ENCODE data around the gene BTLA.
"Not testable (repeated sequence)": the region's sequence is repeated elsewhere in the genome, so short reads cannot be mapped to it uniquely, and the experiment has no call there.

BTLA gene

DNA sequence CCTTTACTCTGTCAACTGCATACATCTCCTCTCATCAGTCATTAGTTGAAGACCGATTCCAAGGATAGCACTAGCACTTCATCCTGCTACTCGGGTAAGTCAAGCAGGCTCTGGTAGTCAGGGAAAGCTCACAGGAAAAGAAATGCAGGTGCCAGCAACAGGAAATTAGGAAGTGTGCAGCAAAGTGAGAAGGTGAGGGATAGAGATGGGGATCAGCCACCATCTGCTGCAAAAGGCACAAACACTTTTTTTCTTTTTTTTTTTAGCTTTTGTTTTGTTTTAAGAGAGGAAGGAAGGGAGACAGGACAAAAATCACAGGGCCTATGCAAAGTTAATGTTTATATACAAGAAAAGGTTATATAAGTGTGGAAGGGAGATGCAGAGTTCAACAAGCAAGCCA lies 9.0 kb upstream of the BTLA start:
- no peak overlapping the region for H3K9ac ChIP-seq (ENCODE audit: low read depth, low read length)
- no peaks in the 10 kb centered on the region for H3K9me3 ChIP-seq (replicated peaks; ENCODE audit: low read length)
- H3K4me3 ChIP-seq (ENCODE audit: low read length) = no peak overlapping the region
- no peaks in the 10 kb centered on the region for H3K4me1 ChIP-seq (ENCODE audit: control insufficient read depth, insufficient read depth, low read length)
- H3K4me2 ChIP-seq (ENCODE audit: low read length) = no peak overlapping the region
- no peaks in the 10 kb centered on the region for H3K27me3 ChIP-seq (ENCODE audit: control insufficient read depth, insufficient read depth, low read length)
- no peaks in the 10 kb centered on the region for H3K36me3 ChIP-seq (ENCODE audit: insufficient read depth, low read length)

DNA sequence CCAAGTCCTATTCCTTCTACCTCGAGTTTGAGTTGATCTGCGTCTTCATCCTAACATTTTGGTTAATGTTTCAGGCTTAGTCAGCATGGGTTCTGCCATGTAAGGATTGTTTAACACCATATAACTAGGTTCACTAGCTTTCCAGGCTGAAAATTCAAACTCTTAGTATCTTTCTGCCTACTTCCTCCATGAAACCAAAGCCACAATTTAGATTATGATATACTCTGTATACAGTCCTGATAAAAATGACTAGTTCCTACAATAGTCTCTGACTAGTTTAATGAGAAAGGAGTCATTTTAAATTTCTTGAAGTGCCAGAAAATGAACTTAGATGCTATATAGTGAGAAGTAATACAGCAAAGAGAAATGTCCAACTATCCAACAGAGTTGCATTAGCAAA lies 6.6 kb upstream of the BTLA start:
- H3K4me3 ChIP-seq (ENCODE audit: low read length) = no peak overlapping the region
- H3K4me1 ChIP-seq (ENCODE audit: control insufficient read depth, insufficient read depth, low read length) = no peaks in the 10 kb centered on the region
- no peaks in the 10 kb centered on the region for H3K36me3 ChIP-seq (ENCODE audit: insufficient read depth, low read length)
- no peak overlapping the region for H3K4me2 ChIP-seq (ENCODE audit: low read length)
- H3K9me3 ChIP-seq (replicated peaks; ENCODE audit: low read length) = no peaks in the 10 kb centered on the region
- no peaks in the 10 kb centered on the region for H3K27me3 ChIP-seq (ENCODE audit: control insufficient read depth, insufficient read depth, low read length)
- no peak overlapping the region for H3K9ac ChIP-seq (ENCODE audit: low read depth, low read length)

GRCh38 chr3:112504123-112504522 lies 4.9 kb upstream of the BTLA start:
- Histone ChIP-seq H3K4me3 (ENCODE audit: low read length) (no peak overlapping the region), H3K27me3 (ENCODE audit: control insufficient read depth, insufficient read depth, low read length) (no peaks in the 10 kb centered on the region), H3K9ac (ENCODE audit: low read depth, low read length) (no peak overlapping the region), H3K4me2 (ENCODE audit: low read length) (no peak overlapping the region), H3K36me3 (ENCODE audit: insufficient read depth, low read length) (no peaks in the 10 kb centered on the region), H3K4me1 (ENCODE audit: control insufficient read depth, insufficient read depth, low read length) (no peaks in the 10 kb centered on the region), H3K9me3 (replicated peaks; ENCODE audit: low read length) (no peaks in the 10 kb centered on the region)

GRCh38 chr3:112503304-112503972 lies 4.2 kb upstream of the BTLA start:
- Histone ChIP-seq H3K4me2 (ENCODE audit: low read length) (no peak overlapping the region), H3K4me3 (ENCODE audit: low read length) (no peak overlapping the region), H3K4me1 (ENCODE audit: control insufficient read depth, insufficient read depth, low read length) (no peaks in the 10 kb centered on the region), H3K27me3 (ENCODE audit: control insufficient read depth, insufficient read depth, low read length) (no peaks in the 10 kb centered on the region), H3K9ac (ENCODE audit: low read depth, low read length) (no peak overlapping the region), H3K9me3 (replicated peaks; ENCODE audit: low read length) (no peaks in the 10 kb centered on the region), H3K36me3 (ENCODE audit: insufficient read depth, low read length) (no peaks in the 10 kb centered on the region)

- Histone ChIP-seq H3K36me3 (ENCODE audit: insufficient read depth, low read length) (no peaks in the 10 kb centered on the region), H3K27me3 (ENCODE audit: control insufficient read depth, insufficient read depth, low read length) (no peaks in the 10 kb centered on the region), H3K9me3 (replicated peaks; ENCODE audit: low read length) (no peaks in the 10 kb centered on the region), H3K9ac (ENCODE audit: low read depth, low read length) (no peak overlapping the region), H3K4me1 (ENCODE audit: control insufficient read depth, insufficient read depth, low read length) (no peaks in the 10 kb centered on the region), H3K4me3 (ENCODE audit: low read length) (no peak overlapping the region), H3K4me2 (ENCODE audit: low read length) (no peak overlapping the region)
Measured at GRCh38 chr3:112500621-112501020, 1.3 kb upstream of the BTLA start.

- Histone ChIP-seq H3K36me3 (ENCODE audit: insufficient read depth, low read length) (no peaks in the 10 kb centered on the region), H3K4me3 (ENCODE audit: low read length) (no peak overlapping the region), H3K9me3 (replicated peaks; ENCODE audit: low read length) (no peaks in the 10 kb centered on the region), H3K4me2 (ENCODE audit: low read length) (no peak overlapping the region), H3K4me1 (ENCODE audit: control insufficient read depth, insufficient read depth, low read length) (no peaks in the 10 kb centered on the region), H3K27me3 (ENCODE audit: control insufficient read depth, insufficient read depth, low read length) (no peaks in the 10 kb centered on the region), H3K9ac (ENCODE audit: low read depth, low read length) (no peak overlapping the region)
Measured at GRCh38 chr3:112497897-112498548, 1.2 kb downstream of the BTLA start.

DNA sequence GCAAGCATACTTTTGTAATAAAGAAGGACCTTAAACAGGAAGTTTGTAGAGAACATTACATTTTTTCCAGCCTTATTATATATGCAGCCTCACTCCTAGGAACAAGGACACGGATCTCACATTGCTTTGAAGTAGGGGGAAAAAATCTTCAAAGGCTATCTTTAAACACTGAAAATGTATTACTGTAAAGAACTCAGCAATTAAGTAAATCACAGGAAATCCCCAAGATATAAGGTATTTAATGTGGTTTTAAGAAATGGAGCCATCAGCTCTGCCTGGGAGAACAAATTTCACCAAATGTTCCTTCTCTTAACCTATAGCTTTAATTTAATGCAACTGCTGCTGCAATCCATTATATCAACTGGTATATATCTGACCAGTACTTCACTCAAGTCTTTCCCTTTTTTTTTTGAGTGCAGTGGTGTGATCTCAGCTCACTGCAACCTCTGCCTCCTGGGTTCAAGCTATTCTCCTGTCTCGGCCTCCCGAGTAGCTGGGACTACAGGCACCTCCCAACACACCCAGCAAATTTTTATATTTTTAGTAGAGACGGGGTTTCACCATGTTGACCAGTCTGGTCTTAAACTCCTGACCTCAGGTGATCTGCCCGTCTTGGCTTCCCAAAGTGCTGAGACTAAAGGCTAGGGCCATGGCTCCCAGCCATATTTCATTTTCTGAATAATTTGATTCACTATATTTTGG lies 2.8 kb downstream of the BTLA start:
- Histone ChIP-seq H3K27me3 (ENCODE audit: control insufficient read depth, insufficient read depth, low read length) (no peaks in the 10 kb centered on the region), H3K9me3 (replicated peaks; ENCODE audit: low read length) (no peaks in the 10 kb centered on the region), H3K4me3 (ENCODE audit: low read length) (no peak overlapping the region), H3K4me2 (ENCODE audit: low read length) (no peak overlapping the region), H3K36me3 (ENCODE audit: insufficient read depth, low read length) (no peaks in the 10 kb centered on the region), H3K9ac (ENCODE audit: low read depth, low read length) (no peak overlapping the region), H3K4me1 (ENCODE audit: control insufficient read depth, insufficient read depth, low read length) (no peaks in the 10 kb centered on the region)

DNA sequence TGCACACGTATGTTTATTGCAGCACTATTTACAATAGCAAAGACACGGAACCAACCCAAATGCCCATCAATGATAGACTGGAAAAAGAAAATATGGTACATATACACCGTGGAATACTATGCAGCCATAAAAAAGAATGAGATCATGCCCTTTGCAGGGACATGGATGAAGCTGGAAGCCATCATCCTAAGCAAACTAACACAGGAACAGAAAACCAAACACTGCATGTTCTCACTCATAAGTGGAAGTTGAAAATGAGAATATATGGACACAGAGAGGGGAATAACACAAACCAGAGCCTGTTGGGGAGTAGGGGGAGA lies 4.9 kb downstream of the BTLA start:
- not testable (repeated sequence) for H3K4me3 ChIP-seq (ENCODE audit: low read length); H3K36me3 ChIP-seq (ENCODE audit: insufficient read depth, low read length); H3K9ac ChIP-seq (ENCODE audit: low read depth, low read length); H3K27me3 ChIP-seq (ENCODE audit: control insufficient read depth, insufficient read depth, low read length); H3K4me1 ChIP-seq (ENCODE audit: control insufficient read depth, insufficient read depth, low read length); H3K4me2 ChIP-seq (ENCODE audit: low read length); H3K9me3 ChIP-seq (replicated peaks; ENCODE audit: low read length)

- no peak overlapping the region for H3K4me2 ChIP-seq (ENCODE audit: low read length)
- no peaks in the 10 kb centered on the region for H3K27me3 ChIP-seq (ENCODE audit: control insufficient read depth, insufficient read depth, low read length)
- no peak overlapping the region for H3K4me3 ChIP-seq (ENCODE audit: low read length)
- no peaks in the 10 kb centered on the region for H3K36me3 ChIP-seq (ENCODE audit: insufficient read depth, low read length)
- H3K9ac ChIP-seq (ENCODE audit: low read depth, low read length) = no peak overlapping the region
- no peaks in the 10 kb centered on the region for H3K9me3 ChIP-seq (replicated peaks; ENCODE audit: low read length)
- H3K4me1 ChIP-seq (ENCODE audit: control insufficient read depth, insufficient read depth, low read length) = no peaks in the 10 kb centered on the region
Measured at GRCh38 chr3:112492124-112492523, 7.1 kb downstream of the BTLA start.

DNA sequence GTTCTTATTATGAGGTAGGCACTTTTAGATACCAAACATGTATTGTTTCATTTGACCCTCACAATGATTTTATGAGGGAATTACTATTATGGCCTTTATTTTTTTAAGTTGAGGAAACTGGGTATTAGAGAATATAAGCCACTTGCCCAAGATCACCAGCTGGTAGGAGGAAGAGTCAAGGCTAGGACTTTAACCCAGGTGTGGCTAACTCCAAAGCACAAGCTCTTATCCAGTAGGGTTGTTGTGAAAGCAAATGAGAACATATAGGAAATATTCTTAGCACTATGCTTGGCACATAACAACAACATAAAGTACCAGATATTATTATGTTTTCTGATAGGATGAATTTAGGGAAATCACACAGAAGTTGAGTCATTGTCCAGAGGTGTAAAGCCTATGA lies 7.9 kb downstream of the BTLA start:
- no peak overlapping the region for H3K9ac ChIP-seq (ENCODE audit: low read depth, low read length)
- H3K4me1 ChIP-seq (ENCODE audit: control insufficient read depth, insufficient read depth, low read length) = no peaks in the 10 kb centered on the region
- no peaks in the 10 kb centered on the region for H3K9me3 ChIP-seq (replicated peaks; ENCODE audit: low read length)
- no peaks in the 10 kb centered on the region for H3K36me3 ChIP-seq (ENCODE audit: insufficient read depth, low read length)
- no peak overlapping the region for H3K4me2 ChIP-seq (ENCODE audit: low read length)
- no peak overlapping the region for H3K4me3 ChIP-seq (ENCODE audit: low read length)
- H3K27me3 ChIP-seq (ENCODE audit: control insufficient read depth, insufficient read depth, low read length) = no peaks in the 10 kb centered on the region

- Histone ChIP-seq H3K9ac (ENCODE audit: low read depth, low read length) (no peak overlapping the region), H3K4me2 (ENCODE audit: low read length) (no peak overlapping the region), H3K4me3 (ENCODE audit: low read length) (no peak overlapping the region), H3K27me3 (ENCODE audit: control insufficient read depth, insufficient read depth, low read length) (no peaks in the 10 kb centered on the region), H3K36me3 (ENCODE audit: insufficient read depth, low read length) (no peaks in the 10 kb centered on the region), H3K9me3 (replicated peaks; ENCODE audit: low read length) (no peaks in the 10 kb centered on the region), H3K4me1 (ENCODE audit: control insufficient read depth, insufficient read depth, low read length) (no peaks in the 10 kb centered on the region)
Measured at GRCh38 chr3:112489674-112490479, 9.4 kb downstream of the BTLA start.
